ENCODE measurements around the gene PRKG1.

PRKG1 gene

DNA sequence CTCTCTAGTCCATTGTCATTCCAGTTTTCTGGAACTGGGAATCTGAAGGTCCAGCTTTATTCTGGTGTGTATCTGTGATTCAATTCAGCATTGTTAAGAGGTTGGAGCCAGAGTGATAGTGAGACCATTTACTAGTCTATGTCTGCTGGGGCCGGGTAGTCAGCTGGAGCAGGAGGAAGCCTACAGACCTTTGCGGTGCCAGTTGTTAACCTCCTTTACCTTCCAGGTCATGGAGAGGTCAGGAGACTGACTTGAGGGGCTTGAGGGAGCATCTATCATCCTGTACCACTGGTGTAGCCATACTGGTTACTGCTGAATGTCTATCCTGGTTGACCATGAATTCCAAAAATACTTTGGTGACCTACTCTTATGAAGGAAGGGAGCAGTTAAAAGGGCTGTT is 634.3 kb downstream of the PRKG1 start:
- Histone ChIP-seq H3K36me3 (ENCODE audit: control insufficient read depth in 5 of 5, insufficient read depth in 5 of 5, low read length in 5 of 5) (no peaks in the 10 kb centered on the region), H3K4me3 (ENCODE audit: low read depth in 1 of 5, low read length in 5 of 5) (no peak overlapping the region), H3K9ac (ENCODE audit: low read length in 5 of 5) (no peak overlapping the region), H3K4me1 (ENCODE audit: control insufficient read depth in 5 of 5, insufficient read depth in 5 of 5, low read length in 5 of 5) (no peaks in the 10 kb centered on the region), H3K27me3 (ENCODE audit: control insufficient read depth in 5 of 5, insufficient read depth in 4 of 5, low read length in 5 of 5) (no peaks in the 10 kb centered on the region), H3K9me3 (ENCODE audit: control insufficient read depth in 5 of 5, low read length in 5 of 5) (no peaks in the 10 kb centered on the region), H3K27ac (ENCODE audit: low read depth, low read length) (no peak overlapping the region)

DNA sequence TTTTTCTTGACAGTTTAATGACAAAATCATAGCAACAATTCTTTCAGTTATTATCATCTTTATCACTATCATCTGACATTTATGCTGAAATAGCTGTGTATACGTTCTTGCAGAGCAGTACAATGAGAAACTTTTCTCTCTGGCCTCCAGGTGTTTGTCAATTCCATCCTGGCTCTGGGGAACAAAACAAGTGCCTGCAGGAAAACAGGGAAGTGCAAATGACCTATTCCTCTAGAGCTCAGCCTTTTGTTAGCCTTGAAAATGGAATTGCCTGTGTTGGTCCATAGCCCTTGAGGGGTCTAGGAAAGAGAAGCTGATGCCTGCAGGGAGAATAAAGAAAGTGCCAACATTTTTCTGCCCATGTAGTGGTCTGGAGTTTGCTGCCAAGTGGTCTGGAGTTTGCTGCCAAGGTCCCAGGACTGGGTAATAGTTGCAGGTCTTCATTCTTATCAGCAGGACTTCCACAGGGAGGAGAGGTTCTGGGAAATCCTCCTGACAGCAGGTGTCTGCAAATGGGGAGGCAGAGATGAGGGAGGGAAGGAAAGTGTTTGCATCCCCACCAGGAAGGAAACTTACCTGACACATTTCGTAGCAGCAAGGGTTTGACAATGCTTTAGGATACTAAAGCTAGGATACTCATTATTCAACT is 635.2 kb downstream of the PRKG1 start:
- Histone ChIP-seq H3K4me1 (ENCODE audit: control insufficient read depth in 5 of 5, insufficient read depth in 5 of 5, low read length in 5 of 5) (no peaks in the 10 kb centered on the region), H3K36me3 (ENCODE audit: control insufficient read depth in 5 of 5, insufficient read depth in 5 of 5, low read length in 5 of 5) (no peaks in the 10 kb centered on the region), H3K9me3 (ENCODE audit: control insufficient read depth in 5 of 5, low read length in 5 of 5) (no peaks in the 10 kb centered on the region), H3K27me3 (ENCODE audit: control insufficient read depth in 5 of 5, insufficient read depth in 4 of 5, low read length in 5 of 5) (no peaks in the 10 kb centered on the region), H3K4me3 (ENCODE audit: low read depth in 1 of 5, low read length in 5 of 5) (no peak overlapping the region), H3K27ac (ENCODE audit: low read depth, low read length) (no peak overlapping the region), H3K9ac (ENCODE audit: low read length in 5 of 5) (no peak overlapping the region)

DNA sequence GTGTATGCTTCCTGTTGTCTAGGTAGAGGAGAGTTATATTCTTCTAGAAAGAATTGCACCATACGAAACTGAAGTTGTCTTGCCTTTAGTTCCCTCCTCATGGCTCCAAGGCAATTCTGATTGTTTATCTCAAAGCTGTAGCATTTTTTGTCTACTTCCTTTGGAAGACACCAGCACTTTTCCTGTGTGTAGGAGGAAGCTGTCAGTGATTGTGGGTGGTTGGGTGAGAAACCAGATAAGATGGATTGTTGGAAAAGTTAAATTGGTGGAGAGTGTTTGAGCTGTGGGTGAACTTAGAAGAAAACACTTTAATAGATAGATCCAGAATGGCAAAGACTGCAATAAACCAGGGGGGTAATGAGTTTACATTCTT is 637.2 kb downstream of the PRKG1 start:
- Histone ChIP-seq H3K27ac (ENCODE audit: low read depth, low read length) (no peak overlapping the region), H3K4me3 (ENCODE audit: low read depth in 1 of 5, low read length in 5 of 5) (no peak overlapping the region), H3K9ac (ENCODE audit: low read length in 5 of 5) (no peak overlapping the region), H3K4me1 (ENCODE audit: control insufficient read depth in 5 of 5, insufficient read depth in 5 of 5, low read length in 5 of 5) (no peaks in the 10 kb centered on the region), H3K27me3 (ENCODE audit: control insufficient read depth in 5 of 5, insufficient read depth in 4 of 5, low read length in 5 of 5) (no peaks in the 10 kb centered on the region), H3K9me3 (ENCODE audit: control insufficient read depth in 5 of 5, low read length in 5 of 5) (no peaks in the 10 kb centered on the region), H3K36me3 (ENCODE audit: control insufficient read depth in 5 of 5, insufficient read depth in 5 of 5, low read length in 5 of 5) (no peaks in the 10 kb centered on the region)

DNA sequence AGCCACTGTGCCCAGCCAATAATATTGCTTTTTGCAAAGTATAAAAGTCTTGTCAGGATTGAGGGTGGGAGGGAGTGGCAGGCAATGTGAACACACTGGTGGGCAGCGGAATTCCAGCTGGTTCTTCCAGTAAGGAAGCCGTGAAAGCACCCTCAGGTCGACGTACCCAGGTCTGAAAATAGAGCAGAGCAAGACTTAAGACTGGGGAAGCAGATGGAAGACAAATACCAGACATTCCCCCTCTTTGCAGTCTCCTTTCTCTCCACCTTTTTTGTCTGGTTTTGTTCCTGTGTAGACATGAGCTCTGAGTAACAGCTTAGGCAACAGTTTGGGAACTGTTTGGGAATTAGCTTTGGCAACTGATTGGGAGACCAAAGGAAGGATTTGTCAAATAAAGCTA is 642.7 kb downstream of the PRKG1 start:
- Histone ChIP-seq H3K36me3 (ENCODE audit: control insufficient read depth in 5 of 5, insufficient read depth in 5 of 5, low read length in 5 of 5) (no peaks in the 10 kb centered on the region), H3K4me3 (ENCODE audit: low read depth in 1 of 5, low read length in 5 of 5) (no peak overlapping the region), H3K27me3 (ENCODE audit: control insufficient read depth in 5 of 5, insufficient read depth in 4 of 5, low read length in 5 of 5) (no peaks in the 10 kb centered on the region), H3K4me1 (ENCODE audit: control insufficient read depth in 5 of 5, insufficient read depth in 5 of 5, low read length in 5 of 5) (no peaks in the 10 kb centered on the region), H3K9me3 (ENCODE audit: control insufficient read depth in 5 of 5, low read length in 5 of 5) (no peaks in the 10 kb centered on the region), H3K27ac (ENCODE audit: low read depth, low read length) (no peak overlapping the region), H3K9ac (ENCODE audit: low read length in 5 of 5) (no peak overlapping the region)

DNA sequence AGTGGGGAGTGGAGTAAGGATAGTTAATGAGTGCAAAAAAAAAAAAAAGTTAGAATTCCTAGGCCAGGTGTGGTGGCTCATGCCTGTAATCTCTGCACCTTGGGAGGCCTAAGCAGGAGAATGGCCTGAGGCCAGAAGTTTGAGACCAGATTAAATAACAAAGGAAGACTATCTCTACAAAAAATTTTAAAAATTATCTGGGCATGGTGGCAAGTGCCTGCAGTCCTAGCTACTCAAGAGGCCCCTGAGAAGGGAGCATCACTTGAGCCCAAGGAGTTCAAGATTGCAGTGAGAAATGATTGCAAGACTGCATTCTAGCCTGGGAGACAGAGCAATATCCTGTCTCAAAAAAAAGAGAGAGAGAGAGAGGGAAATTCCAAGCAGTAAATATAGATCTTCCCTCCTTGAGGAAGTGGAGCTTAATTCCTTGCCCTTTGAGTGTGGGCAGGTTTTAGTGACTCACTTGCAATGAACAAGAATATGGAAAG is 644.6 kb downstream of the PRKG1 start:
- H3K36me3 ChIP-seq (ENCODE audit: control insufficient read depth in 5 of 5, insufficient read depth in 5 of 5, low read length in 5 of 5), result no peaks in the 10 kb centered on the region
- no peak overlapping the region for H3K27ac ChIP-seq (ENCODE audit: low read depth, low read length)
- H3K4me3 ChIP-seq (ENCODE audit: low read depth in 1 of 5, low read length in 5 of 5), result no peak overlapping the region
- H3K4me1 ChIP-seq (ENCODE audit: control insufficient read depth in 5 of 5, insufficient read depth in 5 of 5, low read length in 5 of 5), result no peaks in the 10 kb centered on the region
- H3K9me3 ChIP-seq (ENCODE audit: control insufficient read depth in 5 of 5, low read length in 5 of 5), result no peaks in the 10 kb centered on the region
- H3K27me3 ChIP-seq (ENCODE audit: control insufficient read depth in 5 of 5, insufficient read depth in 4 of 5, low read length in 5 of 5), result no peaks in the 10 kb centered on the region
- no peak overlapping the region for H3K9ac ChIP-seq (ENCODE audit: low read length in 5 of 5)

DNA sequence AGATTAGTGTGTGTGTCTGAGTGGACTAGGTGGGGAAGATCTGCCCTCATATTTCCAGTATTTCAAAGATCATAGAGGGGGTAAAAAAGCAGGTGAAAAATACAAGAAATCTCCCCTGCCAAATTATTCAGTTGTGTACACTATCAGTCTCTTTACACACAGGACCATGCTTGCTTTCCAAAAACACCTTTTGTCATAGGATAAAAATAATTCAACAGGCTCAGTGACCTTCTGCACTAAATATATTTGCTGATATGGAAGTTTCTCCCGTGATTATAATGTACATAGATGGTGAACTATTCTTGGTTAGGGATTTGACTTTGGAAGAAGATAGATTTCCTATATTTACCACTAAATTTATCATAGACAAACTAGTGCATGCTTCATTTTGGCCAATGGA is 649.8 kb downstream of the PRKG1 start:
- no peak overlapping the region for H3K27ac ChIP-seq (ENCODE audit: low read depth, low read length)
- H3K9me3 ChIP-seq (ENCODE audit: control insufficient read depth in 5 of 5, low read length in 5 of 5), result no peaks in the 10 kb centered on the region
- no peak overlapping the region for H3K4me3 ChIP-seq (ENCODE audit: low read depth in 1 of 5, low read length in 5 of 5)
- H3K36me3 ChIP-seq (ENCODE audit: control insufficient read depth in 5 of 5, insufficient read depth in 5 of 5, low read length in 5 of 5), result no peaks in the 10 kb centered on the region
- no peaks in the 10 kb centered on the region for H3K4me1 ChIP-seq (ENCODE audit: control insufficient read depth in 5 of 5, insufficient read depth in 5 of 5, low read length in 5 of 5)
- no peaks in the 10 kb centered on the region for H3K27me3 ChIP-seq (ENCODE audit: control insufficient read depth in 5 of 5, insufficient read depth in 4 of 5, low read length in 5 of 5)
- H3K9ac ChIP-seq (ENCODE audit: low read length in 5 of 5), result no peak overlapping the region

DNA sequence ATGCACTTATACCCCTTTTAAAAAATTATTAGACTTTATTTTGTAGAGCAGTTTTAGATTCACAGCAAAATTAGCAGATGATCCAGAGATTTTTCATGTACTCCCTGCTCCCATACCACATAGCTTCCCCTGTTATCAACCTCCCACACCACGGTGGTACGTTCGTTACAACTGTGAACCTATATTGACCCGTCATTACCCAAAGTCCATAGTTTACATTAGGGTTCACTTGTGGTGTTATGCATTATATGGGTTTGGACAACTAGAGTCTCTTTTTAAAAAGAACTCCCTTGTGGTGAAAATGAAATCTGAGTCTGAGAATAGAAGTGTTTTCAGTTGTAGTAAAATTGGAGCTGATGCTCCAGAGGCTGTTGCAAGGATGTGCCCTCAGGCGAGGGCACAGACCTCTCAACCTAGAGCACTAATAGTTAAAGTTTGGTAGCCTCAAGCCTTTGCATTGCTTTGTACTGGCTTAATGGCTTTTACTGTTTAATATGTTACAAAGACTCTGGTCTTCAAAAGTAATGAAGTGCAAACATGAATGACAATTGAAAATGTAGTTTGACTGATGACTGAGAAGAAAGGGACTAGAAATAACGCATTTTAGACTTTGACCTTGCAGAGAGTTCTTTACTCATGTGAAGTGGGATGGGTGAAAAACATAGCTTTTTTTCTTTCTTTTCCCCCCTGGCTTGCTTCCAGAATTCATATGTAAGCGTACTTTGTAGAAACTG is 655.7 kb downstream of the PRKG1 start:
- no peak overlapping the region for H3K27ac ChIP-seq (ENCODE audit: low read depth, low read length)
- no peaks in the 10 kb centered on the region for H3K27me3 ChIP-seq (ENCODE audit: control insufficient read depth in 5 of 5, insufficient read depth in 4 of 5, low read length in 5 of 5)
- H3K9me3 ChIP-seq (ENCODE audit: control insufficient read depth in 5 of 5, low read length in 5 of 5), result no peaks in the 10 kb centered on the region
- H3K9ac ChIP-seq (ENCODE audit: low read length in 5 of 5), result no peak overlapping the region
- H3K36me3 ChIP-seq (ENCODE audit: control insufficient read depth in 5 of 5, insufficient read depth in 5 of 5, low read length in 5 of 5), result no peaks in the 10 kb centered on the region
- no peak overlapping the region for H3K4me3 ChIP-seq (ENCODE audit: low read depth in 1 of 5, low read length in 5 of 5)
- no peaks in the 10 kb centered on the region for H3K4me1 ChIP-seq (ENCODE audit: control insufficient read depth in 5 of 5, insufficient read depth in 5 of 5, low read length in 5 of 5)

DNA sequence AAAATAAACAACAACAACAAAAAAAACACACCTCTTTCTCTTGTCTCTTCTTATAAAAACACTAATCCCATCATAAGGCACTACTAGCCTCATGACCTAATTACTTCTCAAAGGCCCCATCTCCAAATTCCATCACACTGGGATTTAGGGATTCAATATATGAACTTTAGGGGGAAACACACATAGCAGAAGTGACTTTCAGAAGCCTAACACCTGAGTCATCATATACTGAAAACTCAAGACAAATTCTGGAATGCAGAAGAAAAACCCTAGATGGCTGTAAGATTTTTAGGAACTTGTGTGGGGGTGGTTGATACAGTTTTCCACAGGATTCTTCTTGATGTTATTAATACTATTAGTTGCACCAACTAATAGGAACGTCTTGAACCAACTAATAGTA is 658.8 kb downstream of the PRKG1 start:
- no peaks in the 10 kb centered on the region for H3K27me3 ChIP-seq (ENCODE audit: control insufficient read depth in 5 of 5, insufficient read depth in 4 of 5, low read length in 5 of 5)
- no peak overlapping the region for H3K4me3 ChIP-seq (ENCODE audit: low read depth in 1 of 5, low read length in 5 of 5)
- H3K9me3 ChIP-seq (ENCODE audit: control insufficient read depth in 5 of 5, low read length in 5 of 5), result no peaks in the 10 kb centered on the region
- H3K27ac ChIP-seq (ENCODE audit: low read depth, low read length), result no peak overlapping the region
- H3K9ac ChIP-seq (ENCODE audit: low read length in 5 of 5), result no peak overlapping the region
- no peaks in the 10 kb centered on the region for H3K4me1 ChIP-seq (ENCODE audit: control insufficient read depth in 5 of 5, insufficient read depth in 5 of 5, low read length in 5 of 5)
- no peaks in the 10 kb centered on the region for H3K36me3 ChIP-seq (ENCODE audit: control insufficient read depth in 5 of 5, insufficient read depth in 5 of 5, low read length in 5 of 5)

DNA sequence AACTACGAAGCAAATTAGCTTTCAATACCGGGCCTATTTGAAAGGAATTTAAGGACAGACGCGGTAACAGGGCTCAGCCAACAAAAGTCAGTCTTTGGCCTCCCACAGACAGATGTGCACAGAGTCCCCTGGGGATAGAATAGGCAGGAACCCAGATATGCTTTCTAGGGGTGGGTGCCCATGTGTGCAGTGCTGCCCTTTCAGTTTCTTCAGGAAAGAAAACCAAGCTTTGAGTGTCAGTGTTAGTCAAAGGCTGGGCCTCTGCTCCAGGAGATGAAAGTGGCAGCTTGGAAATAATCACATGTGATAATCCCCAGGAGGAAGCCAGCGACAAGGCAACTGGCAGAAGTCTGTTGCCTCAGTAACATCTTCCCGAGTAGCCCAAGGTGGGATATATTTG is 668.9 kb downstream of the PRKG1 start:
- Histone ChIP-seq H3K27me3 (ENCODE audit: control insufficient read depth in 5 of 5, insufficient read depth in 4 of 5, low read length in 5 of 5) (no peaks in the 10 kb centered on the region), H3K27ac (ENCODE audit: low read depth, low read length) (no peak overlapping the region), H3K4me1 (ENCODE audit: control insufficient read depth in 5 of 5, insufficient read depth in 5 of 5, low read length in 5 of 5) (no peaks in the 10 kb centered on the region), H3K36me3 (ENCODE audit: control insufficient read depth in 5 of 5, insufficient read depth in 5 of 5, low read length in 5 of 5) (no peaks in the 10 kb centered on the region), H3K9ac (ENCODE audit: low read length in 5 of 5) (no peak overlapping the region), H3K4me3 (ENCODE audit: low read depth in 1 of 5, low read length in 5 of 5) (no peak overlapping the region), H3K9me3 (ENCODE audit: control insufficient read depth in 5 of 5, low read length in 5 of 5) (no peaks in the 10 kb centered on the region)

DNA sequence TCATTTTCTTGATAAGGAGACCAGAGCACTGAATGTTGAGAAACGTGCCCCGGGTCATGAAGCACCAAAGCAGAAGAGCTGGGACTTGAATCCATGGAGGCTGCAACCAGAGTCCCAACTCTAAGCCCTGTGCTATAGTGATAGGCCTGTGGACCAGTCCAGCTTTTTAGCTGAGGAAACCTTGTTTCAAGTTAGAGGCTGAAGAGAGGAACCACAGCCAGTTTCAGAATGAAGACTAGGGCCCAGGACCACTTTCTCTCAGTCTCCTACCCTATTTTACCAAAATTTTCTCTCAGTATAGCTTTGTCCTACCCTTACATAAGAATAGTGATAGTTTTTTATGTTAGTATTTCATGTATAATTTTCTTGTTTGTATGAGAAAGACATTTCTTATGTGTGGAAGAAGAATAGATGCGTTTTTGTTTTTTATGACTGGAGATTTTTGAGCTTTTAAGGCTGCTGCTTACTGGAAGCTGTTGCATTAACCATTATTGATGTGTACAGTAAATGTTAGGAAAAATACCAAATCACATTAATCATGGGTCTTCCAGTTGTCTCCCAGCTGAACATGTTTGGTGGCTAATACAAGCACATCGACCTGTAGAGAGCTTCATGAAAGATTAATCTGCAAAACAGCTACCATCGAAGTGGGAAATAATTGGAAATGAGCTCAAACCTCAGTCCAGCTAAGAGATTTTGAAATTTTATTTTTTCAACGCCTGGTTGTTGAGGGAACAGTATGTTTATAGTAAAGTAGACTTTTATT is 670.1 kb downstream of the PRKG1 start:
- no peaks in the 10 kb centered on the region for H3K4me1 ChIP-seq (ENCODE audit: control insufficient read depth in 5 of 5, insufficient read depth in 5 of 5, low read length in 5 of 5)
- no peaks in the 10 kb centered on the region for H3K36me3 ChIP-seq (ENCODE audit: control insufficient read depth in 5 of 5, insufficient read depth in 5 of 5, low read length in 5 of 5)
- no peak overlapping the region for H3K27ac ChIP-seq (ENCODE audit: low read depth, low read length)

More for the DNA sequence above, 670.1 kb downstream of the PRKG1 start:
- Histone ChIP-seq H3K9ac (ENCODE audit: low read length in 5 of 5) (no peak overlapping the region), H3K9me3 (ENCODE audit: control insufficient read depth in 5 of 5, low read length in 5 of 5) (no peaks in the 10 kb centered on the region), H3K4me3 (ENCODE audit: low read depth in 1 of 5, low read length in 5 of 5) (no peak overlapping the region), H3K27me3 (ENCODE audit: control insufficient read depth in 5 of 5, insufficient read depth in 4 of 5, low read length in 5 of 5) (no peaks in the 10 kb centered on the region)

Data from subcutaneous abdominal adipose tissue (tissue), 5 donors.